ENCODE measurements around the gene DLST. TPM values are rescaled to one million over a fixed set of nuclear protein-coding genes. Genes with fewer than 3 reads are reported as not detected.

Gene DLST
- polyA plus RNA-seq, 1 of the 3 experiments (the other 2 are of a cell fraction): 92.3 TPM

DNA sequence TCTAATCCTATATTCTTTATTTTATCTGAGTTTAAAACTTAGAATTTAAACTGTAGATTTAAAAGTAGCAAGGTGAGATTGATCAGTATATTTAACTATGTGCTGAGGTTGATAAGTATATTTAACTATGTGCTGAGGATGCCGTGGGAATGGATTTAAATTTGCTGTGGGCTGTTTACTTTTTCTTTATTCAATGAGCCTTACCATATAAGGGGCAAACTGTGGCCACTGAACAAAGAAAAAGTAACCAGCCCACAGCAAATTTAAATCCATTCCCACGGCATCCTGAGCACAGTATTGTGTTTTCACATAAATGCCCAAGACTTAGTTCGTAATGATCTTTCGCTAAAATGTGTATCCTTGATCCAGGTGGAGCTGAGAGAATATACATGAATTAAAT lies 48.9 kb upstream of the DLST start:
- Histone ChIP-seq H3K9me2 (no peaks in the 10 kb centered on the region; the same call in 1 of the 2 replicates), H3K27ac (ENCODE audit: low read depth in 2 of 2, low read length in 1 of 2) (no peak overlapping the region), H3K79me2 (ENCODE audit: insufficient read depth) (peaks cover 5% of the 10 kb centered on the region; the same call in 1 of the 2 replicates), H3K27me3 (ENCODE audit: insufficient read depth) (no peaks in the 10 kb centered on the region), H3K4me2 (no peak overlapping the region), H3K4me3 (ENCODE audit: low read depth in 2 of 2, low read length in 1 of 2) (no peak overlapping the region), H4K20me1 (ENCODE audit: insufficient read depth) (no peaks in the 10 kb centered on the region), H3K9ac (no peak overlapping the region), H3K36me3 (replicated peaks in 1 of 2; ENCODE audit: control insufficient read depth in 1 of 2, insufficient read depth in 2 of 2, low read length in 1 of 2) (peaks cover 59 to 65% of the 10 kb centered on the region in 2 experiments), H2AFZ (ENCODE audit: low read depth) (no peak overlapping the region), H3K9me3 (no peaks in the 10 kb centered on the region), H3K4me1 (ENCODE audit: control insufficient read depth in 1 of 2, insufficient read depth in 2 of 2, low read depth in 1 of 2, low read length in 1 of 2) (peaks cover 19 to 22% of the 10 kb centered on the region in 2 experiments), H3F3A (replicated peaks; ENCODE audit: insufficient read depth) (peaks cover 36% of the 10 kb centered on the region)
- CTCF ChIA-PET: no interaction called here
- TF ChIP-seq REST (IDR thresholded peaks at IDR 0.05; ENCODE audit: low read depth, low read length) (no peak), FOSL2 (IDR thresholded peaks at IDR 0.05; ENCODE audit: borderline replicate concordance, low read depth) (no peak), YY1 (IDR thresholded peaks at IDR 0.05; ENCODE audit: low read depth) (no peak), GATA2 (CRISPR knock-in tag; IDR thresholded peaks at IDR 0.05) (no peak), JUND (IDR thresholded peaks at IDR 0.05) (no peak), SMC3 (IDR thresholded peaks at IDR 0.05; ENCODE audit: low read depth, low read length) (no peak), ELF1 (IDR thresholded peaks at IDR 0.05) (no peak), TEAD4 (IDR thresholded peaks at IDR 0.05; ENCODE audit: borderline replicate concordance, insufficient read depth) (no peak), SIN3A (IDR thresholded peaks at IDR 0.05; ENCODE audit: borderline replicate concordance, low read depth, low read length) (no peak), MAX (IDR thresholded peaks at IDR 0.05; ENCODE audit: low read depth) (no peak), RCOR1 (IDR thresholded peaks at IDR 0.05; ENCODE audit: low read length) (no peak), NRF1 (IDR thresholded peaks at IDR 0.05; ENCODE audit: low read depth, low read length) (no peak), POLR2AphosphoS5 (IDR thresholded peaks at IDR 0.05; ENCODE audit: low read depth, low read length) (no peak), RFX5 (IDR thresholded peaks at IDR 0.05; ENCODE audit: low read length) (no peak), TCF12 (IDR thresholded peaks at IDR 0.05) (no peak), MXI1 (IDR thresholded peaks at IDR 0.05; ENCODE audit: low read depth, low read length) (no peak)
- TF ChIP-seq, protein P1, sequence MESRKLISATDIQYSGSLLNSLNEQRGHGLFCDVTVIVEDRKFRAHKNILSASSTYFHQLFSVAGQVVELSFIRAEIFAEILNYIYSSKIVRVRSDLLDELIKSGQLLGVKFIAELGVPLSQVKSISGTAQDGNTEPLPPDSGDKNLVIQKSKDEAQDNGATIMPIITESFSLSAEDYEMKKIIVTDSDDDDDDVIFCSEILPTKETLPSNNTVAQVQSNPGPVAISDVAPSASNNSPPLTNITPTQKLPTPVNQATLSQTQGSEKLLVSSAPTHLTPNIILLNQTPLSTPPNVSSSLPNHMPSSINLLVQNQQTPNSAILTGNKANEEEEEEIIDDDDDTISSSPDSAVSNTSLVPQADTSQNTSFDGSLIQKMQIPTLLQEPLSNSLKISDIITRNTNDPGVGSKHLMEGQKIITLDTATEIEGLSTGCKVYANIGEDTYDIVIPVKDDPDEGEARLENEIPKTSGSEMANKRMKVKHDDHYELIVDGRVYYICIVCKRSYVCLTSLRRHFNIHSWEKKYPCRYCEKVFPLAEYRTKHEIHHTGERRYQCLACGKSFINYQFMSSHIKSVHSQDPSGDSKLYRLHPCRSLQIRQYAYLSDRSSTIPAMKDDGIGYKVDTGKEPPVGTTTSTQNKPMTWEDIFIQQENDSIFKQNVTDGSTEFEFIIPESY (IDR thresholded peaks at IDR 0.05; ENCODE audit: borderline replicate concordance, low read depth): no peak
- TF ChIP-seq, protein P2, sequence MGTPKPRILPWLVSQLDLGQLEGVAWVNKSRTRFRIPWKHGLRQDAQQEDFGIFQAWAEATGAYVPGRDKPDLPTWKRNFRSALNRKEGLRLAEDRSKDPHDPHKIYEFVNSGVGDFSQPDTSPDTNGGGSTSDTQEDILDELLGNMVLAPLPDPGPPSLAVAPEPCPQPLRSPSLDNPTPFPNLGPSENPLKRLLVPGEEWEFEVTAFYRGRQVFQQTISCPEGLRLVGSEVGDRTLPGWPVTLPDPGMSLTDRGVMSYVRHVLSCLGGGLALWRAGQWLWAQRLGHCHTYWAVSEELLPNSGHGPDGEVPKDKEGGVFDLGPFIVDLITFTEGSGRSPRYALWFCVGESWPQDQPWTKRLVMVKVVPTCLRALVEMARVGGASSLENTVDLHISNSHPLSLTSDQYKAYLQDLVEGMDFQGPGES (IDR thresholded peaks at IDR 0.05; ENCODE audit: low read depth, low read length): no peak
- TF ChIP-seq, protein P3, sequence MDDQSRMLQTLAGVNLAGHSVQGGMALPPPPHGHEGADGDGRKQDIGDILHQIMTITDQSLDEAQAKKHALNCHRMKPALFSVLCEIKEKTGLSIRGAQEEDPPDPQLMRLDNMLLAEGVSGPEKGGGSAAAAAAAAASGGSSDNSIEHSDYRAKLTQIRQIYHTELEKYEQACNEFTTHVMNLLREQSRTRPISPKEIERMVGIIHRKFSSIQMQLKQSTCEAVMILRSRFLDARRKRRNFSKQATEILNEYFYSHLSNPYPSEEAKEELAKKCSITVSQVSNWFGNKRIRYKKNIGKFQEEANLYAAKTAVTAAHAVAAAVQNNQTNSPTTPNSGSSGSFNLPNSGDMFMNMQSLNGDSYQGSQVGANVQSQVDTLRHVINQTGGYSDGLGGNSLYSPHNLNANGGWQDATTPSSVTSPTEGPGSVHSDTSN (IDR thresholded peaks at IDR 0.05): no peak
- TF ChIP-seq, protein P4, sequence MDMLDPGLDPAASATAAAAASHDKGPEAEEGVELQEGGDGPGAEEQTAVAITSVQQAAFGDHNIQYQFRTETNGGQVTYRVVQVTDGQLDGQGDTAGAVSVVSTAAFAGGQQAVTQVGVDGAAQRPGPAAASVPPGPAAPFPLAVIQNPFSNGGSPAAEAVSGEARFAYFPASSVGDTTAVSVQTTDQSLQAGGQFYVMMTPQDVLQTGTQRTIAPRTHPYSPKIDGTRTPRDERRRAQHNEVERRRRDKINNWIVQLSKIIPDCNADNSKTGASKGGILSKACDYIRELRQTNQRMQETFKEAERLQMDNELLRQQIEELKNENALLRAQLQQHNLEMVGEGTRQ (IDR thresholded peaks at IDR 0.05; ENCODE audit: borderline replicate concordance, low read depth, low read length): no peak
- WGBS (ENCODE audit: low lambda C conversion rate): 95% methylated on average over 4 of the region's 4 CpGs
- no peak for DNase-seq
- POLR2A ChIA-PET: no interaction called here
